IPS-18a (cell line): ENCODE results near the gene AP1M2.

ENCODE experiments used
- H3K27ac ChIP-seq: one replicate; pipeline ENCODE4 v1.5.1; 2013; ENCODE audit warnings: low read length
- H3K27me3 ChIP-seq: one replicate; pipeline ENCODE4 v1.6.1; 2013; ENCODE audit warnings: mild to moderate bottlenecking, low read length; ENCODE audit not compliant: control insufficient read depth, insufficient read depth
- H3K36me3 ChIP-seq: one replicate; pipeline ENCODE4 v1.6.1; 2013; ENCODE audit warnings: low read depth, low read length; ENCODE audit not compliant: control insufficient read depth
- H3K4me1 ChIP-seq: one replicate; pipeline ENCODE4 v1.6.1; 2013; ENCODE audit warnings: low read depth, low read length; ENCODE audit not compliant: control insufficient read depth
- H3K4me3 ChIP-seq: one replicate; pipeline ENCODE4 v1.5.1; 2013; ENCODE audit warnings: low read length
- H3K9ac ChIP-seq: one replicate; pipeline ENCODE4 v1.6.1; 2013; ENCODE audit warnings: mild to moderate bottlenecking, low read length, moderate library complexity
- H3K9me3 ChIP-seq: one replicate; pipeline ENCODE4 v1.6.1; 2013; ENCODE audit warnings: low read depth, low read length; ENCODE audit not compliant: control insufficient read depth

The AP1M2 gene

GRCh38 chr19:10525636-10526035 lies 61.5 kb downstream of the AP1M2 start:
- Histone ChIP-seq H3K36me3 (no peaks in the 10 kb centered on the region), H3K9me3 (no peaks in the 10 kb centered on the region), H3K9ac (no peak overlapping the region), H3K4me1 (no peaks in the 10 kb centered on the region), H3K27ac (no peak overlapping the region), H3K27me3 (no peaks in the 10 kb centered on the region), H3K4me3 (no peak overlapping the region)

- Histone ChIP-seq H3K36me3 (no peaks in the 10 kb centered on the region), H3K27me3 (peaks cover 20% of the 10 kb centered on the region), H3K9me3 (no peaks in the 10 kb centered on the region), H3K4me1 (peaks cover 7% of the 10 kb centered on the region), H3K9ac (no peak overlapping the region), H3K27ac (no peak overlapping the region), H3K4me3 (no peak overlapping the region)
These were observed 63.9 kb downstream of the AP1M2 start for GRCh38 chr19:10523135-10523636.
